H9 (cell line): ENCODE data around the gene FOXI2. TPM values are rescaled to one million over a fixed set of nuclear protein-coding genes. Genes with fewer than 3 reads are reported as not detected.

Experiments
- DNase-seq: peaks from one replicate; pipeline ENCODE4 v3.0.0-alpha.2; 2017
- H2AFZ ChIP-seq: one replicate; pipeline ENCODE4 v1.6.1; 2013; ENCODE audit warnings: mild to moderate bottlenecking, low read length, control low read depth, moderate library complexity
- H2AK5ac ChIP-seq: 2 replicates; pipeline ENCODE4 v1.6.1; 2013; ENCODE audit warnings: low read length, control low read depth, mixed read lengths; ENCODE audit not compliant: insufficient read length
- H2BK120ac ChIP-seq: one replicate; pipeline ENCODE4 v1.6.1; 2013; ENCODE audit warnings: low read depth, mild to moderate bottlenecking, low read length, control low read depth, inconsistent platforms; ENCODE audit not compliant: poor library complexity, severe bottlenecking
- H2BK12ac ChIP-seq: 2 replicates; pipeline ENCODE4 v1.6.1; 2013; ENCODE audit warnings: low read length, control low read depth, mixed read lengths, low read depth; ENCODE audit not compliant: insufficient read length
- H2BK15ac ChIP-seq: 2 replicates; pipeline ENCODE4 v1.6.1; 2013; ENCODE audit warnings: low read depth, low read length, control low read depth
- H2BK20ac ChIP-seq: one replicate; pipeline ENCODE4 v1.6.1; 2013; ENCODE audit warnings: low read depth, mild to moderate bottlenecking, low read length, control low read depth, inconsistent platforms; ENCODE audit not compliant: poor library complexity, severe bottlenecking
- H2BK5ac ChIP-seq: 2 replicates; pipeline ENCODE4 v1.6.1; 2013; ENCODE audit warnings: low read length, control low read depth, mixed read lengths; ENCODE audit not compliant: insufficient read length
- H3K14ac ChIP-seq: 2 replicates; pipeline ENCODE4 v1.6.1; 2013; ENCODE audit warnings: low read length, control low read depth; ENCODE audit not compliant: insufficient read depth
- H3K18ac ChIP-seq: 2 replicates; pipeline ENCODE4 v1.6.1; 2013; ENCODE audit warnings: low read depth, mild to moderate bottlenecking, mixed read lengths, low read length, control low read depth; ENCODE audit not compliant: insufficient read length
- H3K23ac ChIP-seq: 2 replicates; pipeline ENCODE4 v1.6.1; 2013; ENCODE audit warnings: low read length, control low read depth, mixed read lengths, low read depth; ENCODE audit not compliant: insufficient read length
- H3K23me2 ChIP-seq: 2 replicates; pipeline ENCODE4 v1.6.1; 2013; ENCODE audit warnings: low read depth, mild to moderate bottlenecking, mixed read lengths, low read length, control low read depth; ENCODE audit not compliant: insufficient read length, poor library complexity, severe bottlenecking
- H3K27ac ChIP-seq: 2 replicates; pipeline ENCODE4 v1.5.1; 2013; ENCODE audit warnings: low read length, control low read depth, mixed read lengths, low read depth; ENCODE audit not compliant: insufficient read length
- H3K27me3 ChIP-seq: 2 replicates; pipeline ENCODE4 v1.6.1; 2013; ENCODE audit warnings: low read length, control low read depth, inconsistent platforms; ENCODE audit not compliant: insufficient read depth
- H3K4ac ChIP-seq: 2 replicates; pipeline ENCODE4 v1.6.1; 2013; ENCODE audit warnings: low read depth, mild to moderate bottlenecking, control low read depth, inconsistent platforms, low read length, moderate library complexity
- H3K4me1 ChIP-seq: 2 replicates; pipeline ENCODE4 v1.6.1; 2013; ENCODE audit warnings: low read length, control low read depth, inconsistent platforms; ENCODE audit not compliant: insufficient read depth
- H3K4me2 ChIP-seq: 2 replicates; pipeline ENCODE4 v1.6.1; 2013; ENCODE audit warnings: low read length, control low read depth, mixed read lengths; ENCODE audit not compliant: insufficient read length, insufficient read depth
- H3K56ac ChIP-seq: 2 replicates; pipeline ENCODE4 v1.6.1; 2013; ENCODE audit warnings: low read depth, mild to moderate bottlenecking, mixed read lengths, low read length, control low read depth; ENCODE audit not compliant: insufficient read length
- H3K79me1 ChIP-seq: 2 replicates; pipeline ENCODE4 v1.6.1; 2013; ENCODE audit warnings: low read depth, mild to moderate bottlenecking, moderate library complexity, low read length, control low read depth, inconsistent platforms; ENCODE audit not compliant: insufficient read depth, poor library complexity, severe bottlenecking
- H3K79me2 ChIP-seq: 2 replicates; pipeline ENCODE4 v1.6.1; 2013; ENCODE audit warnings: low read length, control low read depth, inconsistent platforms; ENCODE audit not compliant: insufficient read depth
- H3K9ac ChIP-seq: 2 replicates; pipeline ENCODE4 v1.6.1; 2013; ENCODE audit warnings: low read length, control low read depth, mixed read lengths; ENCODE audit not compliant: insufficient read length; ENCODE audit errors: extremely low read depth
- H3K9me3 ChIP-seq: one replicate; pipeline ENCODE4 v1.6.1; 2013; ENCODE audit warnings: low read depth, low read length, inconsistent platforms; ENCODE audit not compliant: control insufficient read depth
- H3T11ph ChIP-seq: one replicate; pipeline ENCODE4 v1.6.1; 2013; ENCODE audit warnings: mild to moderate bottlenecking, low read length, control low read depth, inconsistent platforms
- H4K20me1 ChIP-seq: one replicate; pipeline ENCODE4 v1.6.1; 2013; ENCODE audit not compliant: control insufficient read depth, insufficient read length, insufficient read depth
- H4K5ac ChIP-seq: 2 replicates; pipeline ENCODE4 v1.6.1; 2013; ENCODE audit warnings: low read depth, mild to moderate bottlenecking, mixed read lengths, low read length, control low read depth; ENCODE audit not compliant: insufficient read length
- H4K8ac ChIP-seq: replicated peaks from 2 replicates; pipeline ENCODE4 v1.6.1; 2013; ENCODE audit warnings: low read length, control low read depth, mixed read lengths, low read depth; ENCODE audit not compliant: insufficient read length
- H4K91ac ChIP-seq: 2 replicates; pipeline ENCODE4 v1.6.1; 2013; ENCODE audit warnings: low read depth, mild to moderate bottlenecking, moderate library complexity, mixed read lengths, low read length, control low read depth; ENCODE audit not compliant: insufficient read length
- H3K27ac Mint-ChIP-seq, 3 experiments: 2 replicates in 2 of 3; 3 replicates in 1 of 3; pipeline ENCODE4 v1.8.0; 2020 to 2021; ENCODE audit warnings: mixed read lengths in 3 of 3, mild to moderate bottlenecking in 1 of 3, moderate library complexity in 1 of 3
- H3K27me3 Mint-ChIP-seq: 2 replicates; pipeline ENCODE4 v1.8.0; 2021; ENCODE audit warnings: low read depth, mild to moderate bottlenecking, moderate library complexity, mixed read lengths
- H3K36me3 Mint-ChIP-seq, 3 experiments: 2 replicates in 2 of 3; 3 replicates in 1 of 3; pipeline ENCODE4 v1.8.0; 2020 to 2021; ENCODE audit warnings: low read depth in 3 of 3, mixed read lengths in 3 of 3; ENCODE audit not compliant: insufficient read depth in 1 of 3
- H3K4me1 Mint-ChIP-seq, 2 experiments: 2 replicates each; pipeline ENCODE4 v1.8.0; 2020; ENCODE audit warnings: mixed read lengths in 2 of 2
- H3K4me3 Mint-ChIP-seq, 2 experiments: 2 replicates in 1 of 2; 3 replicates in 1 of 2; pipeline ENCODE4 v1.8.0; 2020 to 2021; ENCODE audit warnings: mild to moderate bottlenecking in 2 of 2, mixed read lengths in 2 of 2, moderate library complexity in 1 of 2
- H3K9me3 Mint-ChIP-seq, 2 experiments: 2 replicates in 1 of 2; 3 replicates in 1 of 2; pipeline ENCODE4 v1.8.0; 2020; ENCODE audit warnings: mild to moderate bottlenecking in 2 of 2, mixed read lengths in 2 of 2, moderate library complexity in 1 of 2
- CTCF ChIP-seq: fragments of 200-600 bp; sonication (generic); conservative IDR thresholded peaks from 3 replicates; pipeline ENCODE4 v1.8.0; 2021; ENCODE audit warnings: antibody characterized with exemption, mild to moderate bottlenecking
- WGBS: extraction: QIAGEN DNeasy Blood & Tissue Kit; methylation state at CpG from one replicate; pipeline ENCODE4 v1.1.7; 2013; ENCODE audit warnings: missing lambda C conversion rate, low lambda C conversion rate, mixed read lengths; ENCODE audit not compliant: insufficient read length; ENCODE audit errors: extremely low coverage; 5-methylcytosine and 5-hydroxymethylcytosine counted together
- total RNA-seq: library from RNA; stranded (reverse); gene quantifications from 2 replicates; pipeline ENCODE4 v1.2.1, GENCODE V29; 2021

FOXI2 gene
- total RNA-seq, 1 experiment from 2014 or later = 0.42 TPM

DNA sequence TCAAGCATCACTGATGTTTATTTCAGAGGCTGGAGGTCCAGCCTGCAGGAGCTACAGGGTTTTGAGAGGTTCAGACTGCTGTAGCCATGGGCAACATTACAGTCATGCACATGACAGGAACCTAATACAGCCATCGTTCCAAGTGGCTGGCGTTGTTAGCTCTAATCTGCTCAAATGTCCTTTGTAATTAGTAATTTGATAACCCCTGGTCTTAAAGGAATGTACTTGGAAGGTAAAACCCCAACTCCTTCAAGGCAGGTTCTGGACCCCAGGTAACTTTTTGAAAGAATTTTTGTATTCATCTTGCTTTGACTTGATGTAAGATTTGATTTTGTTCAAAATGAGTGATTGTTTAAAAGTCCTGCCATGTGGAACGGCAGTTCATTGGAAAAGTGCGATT is 34.7 kb upstream of the FOXI2 start:
- Histone ChIP-seq H3K23ac (no peak overlapping the region), H3T11ph (no peak overlapping the region), H3K56ac (no peak overlapping the region), H4K91ac (no peak overlapping the region), H3K79me1 (no peaks in the 10 kb centered on the region), H3K27ac (no peak overlapping the region), H2AFZ (no peak overlapping the region), H3K4me1 (no peaks in the 10 kb centered on the region), H2BK120ac (no peak overlapping the region), H3K27me3 (no peaks in the 10 kb centered on the region), H3K4ac (no peak overlapping the region), H4K8ac (no peak overlapping the region), H3K9me3 (no peaks in the 10 kb centered on the region), H4K5ac (no peak overlapping the region), H2BK12ac (no peak overlapping the region), H3K23me2 (no peaks in the 10 kb centered on the region), H2BK5ac (no peak overlapping the region), H3K79me2 (no peaks in the 10 kb centered on the region), H3K9ac (no peak overlapping the region), H4K20me1 (no peaks in the 10 kb centered on the region), H2BK20ac (no peak overlapping the region), H3K4me2 (no peak overlapping the region), H3K18ac (no peak overlapping the region), H3K14ac (no peak overlapping the region), H2AK5ac (no peak overlapping the region), H2BK15ac (no peak overlapping the region)
- Mint-ChIP-seq H3K9me3 (no peaks in the 10 kb centered on the region), H3K4me3 (no peak overlapping the region), H3K27ac (no peak overlapping the region), H3K27me3 (peaks cover 8% of the 10 kb centered on the region), H3K36me3 (no peaks in the 10 kb centered on the region), H3K4me1 (0 out of 4 replicates have a peak, but pooled peaks cover 0 to 3% of the 10 kb centered on the region in 2 experiments)
- DNase-seq = no peak
- TF ChIP-seq CTCF = no peak
- WGBS = no CpG with 5 or more reads among the region's 4 CpGs
